ENCODE results near the gene IQCH.
"Not testable (repeated sequence)": the region's sequence is repeated elsewhere in the genome, so short reads cannot be mapped to it uniquely, and the experiment has no call there.

IQCH gene

DNA sequence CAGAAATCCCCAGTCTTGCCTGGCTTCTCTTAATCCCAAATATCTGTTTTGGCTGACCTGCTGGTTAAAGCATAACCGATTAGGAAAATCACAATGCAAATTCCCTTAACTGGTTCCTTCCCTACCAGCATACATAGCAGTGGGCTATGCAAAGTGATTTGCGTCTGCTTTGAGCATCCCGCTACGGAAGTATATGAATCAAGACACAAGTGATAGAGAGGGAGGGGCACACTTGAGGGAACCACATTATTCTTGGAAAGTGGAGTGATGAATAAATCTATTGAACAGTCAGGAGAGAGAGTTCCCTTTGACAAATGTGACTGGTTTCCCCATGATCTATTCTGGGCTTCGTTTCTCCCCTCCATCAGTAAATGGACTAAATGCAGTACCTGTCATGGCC is 146.8 kb downstream of the IQCH start:
- DNase-seq: no peak

DNA sequence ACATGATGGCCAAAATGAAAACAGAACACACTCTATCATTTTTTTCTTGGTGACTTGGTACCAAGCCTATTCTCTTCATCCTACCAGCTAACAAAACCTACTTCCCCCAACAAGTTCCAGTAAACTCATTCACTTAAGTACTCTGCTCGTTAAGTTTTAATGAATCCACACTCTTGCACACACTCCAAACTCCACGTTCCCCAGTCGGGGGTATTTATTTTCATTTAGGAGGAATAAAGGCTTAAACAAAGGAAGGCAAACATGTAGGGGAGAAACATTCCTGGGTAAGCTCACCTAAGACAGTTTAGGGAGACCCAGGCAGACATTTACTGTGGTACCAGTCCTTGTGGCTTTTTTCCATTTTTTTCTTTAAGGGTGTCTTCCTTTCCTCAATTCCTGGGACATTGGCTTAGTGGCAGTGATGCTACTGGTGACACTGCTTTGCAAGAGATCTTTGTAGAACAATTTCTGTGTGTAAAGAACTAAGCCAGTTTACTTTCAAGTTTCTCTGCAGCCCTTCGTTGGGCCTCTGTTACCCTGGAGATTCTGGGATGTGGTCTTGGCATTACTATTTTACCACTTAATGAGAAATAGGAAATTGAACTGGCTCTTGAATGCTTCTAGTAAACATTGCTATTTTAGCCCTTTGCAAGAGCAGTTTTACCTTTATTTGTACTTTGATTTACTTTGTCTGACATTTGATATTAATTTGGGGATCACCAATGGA is 149.0 kb downstream of the IQCH start:
- DNase-seq: no peak

DNA sequence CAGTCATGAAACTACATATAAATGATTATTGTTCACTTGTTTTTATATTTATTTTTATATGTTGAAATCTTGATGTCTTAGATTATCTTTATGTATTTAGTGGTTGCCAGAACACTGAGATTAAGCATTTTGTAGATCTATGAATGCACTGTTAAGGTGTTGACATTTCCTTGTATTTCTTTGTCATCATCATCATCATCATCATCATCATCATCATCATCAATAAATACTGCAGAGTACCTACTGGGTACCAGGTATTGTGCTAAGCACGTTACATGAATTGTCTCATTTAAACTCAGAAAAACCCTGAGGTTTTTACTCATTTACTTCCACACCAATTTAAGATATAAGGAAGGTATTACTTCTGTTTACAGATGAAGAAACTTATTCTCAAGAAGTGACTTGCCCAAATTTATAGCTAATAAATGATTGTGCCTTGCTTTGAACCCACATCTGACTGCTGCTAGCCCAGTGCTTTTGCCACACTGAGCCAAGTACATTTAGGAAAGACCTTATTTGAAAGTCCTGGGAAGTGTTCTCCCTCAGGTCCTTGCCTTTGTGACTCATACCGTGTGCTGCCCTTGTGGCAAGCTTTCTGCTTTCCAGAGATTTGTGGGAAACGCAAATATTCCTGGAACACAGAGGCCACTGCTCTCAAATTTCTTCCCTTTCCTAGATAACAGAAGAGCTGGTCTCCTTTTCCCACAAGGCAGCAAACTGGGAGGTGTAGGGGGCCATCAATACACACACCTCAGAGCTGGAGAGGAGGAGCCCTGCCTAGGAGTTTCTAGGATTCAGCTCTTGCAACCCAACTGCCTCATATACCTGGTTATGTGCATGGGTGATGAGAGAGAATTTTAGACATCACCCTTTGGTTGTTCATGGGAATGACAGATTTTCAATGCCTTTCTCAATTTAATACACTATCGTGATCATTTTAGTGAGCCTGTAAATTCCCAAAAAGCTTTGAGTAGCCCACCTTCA is 150.9 kb downstream of the IQCH start:
- DNase-seq: no peak

DNA sequence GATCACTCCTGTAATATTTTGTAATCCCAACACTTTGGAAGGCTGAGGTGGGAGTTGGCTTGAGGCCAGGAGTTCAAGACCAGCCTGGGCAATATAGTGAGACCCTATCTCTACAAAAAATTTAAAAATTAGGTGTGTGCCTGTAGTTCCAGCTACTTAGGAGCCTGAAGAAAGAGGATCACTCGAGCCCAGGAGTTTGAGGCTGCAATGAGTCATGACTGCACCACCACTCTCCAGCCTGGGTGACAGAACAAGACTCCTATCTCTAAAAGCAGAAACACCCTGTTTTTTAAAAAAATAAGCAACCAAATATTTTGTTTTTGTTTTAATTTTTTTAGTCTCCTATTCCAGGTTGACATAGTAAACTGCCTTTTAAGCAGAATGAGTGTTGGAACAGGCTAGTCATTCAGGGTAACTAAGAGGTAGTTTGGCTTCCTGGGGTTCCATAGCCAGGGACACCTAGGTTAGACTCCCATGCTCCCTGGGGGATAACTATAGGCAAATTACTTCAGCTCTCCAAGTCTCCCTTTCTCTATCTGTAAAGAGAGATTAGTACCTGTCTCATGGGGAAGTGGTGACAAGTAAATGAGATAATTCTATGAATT is 151.8 kb downstream of the IQCH start:
- no peak for DNase-seq

DNA sequence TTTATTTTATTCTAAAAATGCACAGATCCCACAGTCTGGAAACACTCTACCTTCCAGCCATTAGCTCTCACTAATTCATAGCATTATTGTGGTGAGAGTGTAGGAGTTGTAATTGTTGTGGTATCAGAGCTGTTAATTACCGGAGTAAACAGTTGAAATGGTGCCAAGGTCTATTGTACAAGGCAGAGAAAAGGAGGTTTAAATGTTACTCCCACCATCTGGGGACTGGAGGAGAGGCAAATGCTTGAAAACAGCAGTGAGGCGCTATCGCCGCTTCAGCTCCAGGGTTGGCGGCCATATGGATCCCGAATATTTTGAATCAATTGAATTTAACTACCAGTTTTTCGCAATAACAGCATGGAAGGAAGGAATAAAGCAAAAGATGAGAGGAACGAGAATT is 153.2 kb downstream of the IQCH start:
- no peak for DNase-seq

DNA sequence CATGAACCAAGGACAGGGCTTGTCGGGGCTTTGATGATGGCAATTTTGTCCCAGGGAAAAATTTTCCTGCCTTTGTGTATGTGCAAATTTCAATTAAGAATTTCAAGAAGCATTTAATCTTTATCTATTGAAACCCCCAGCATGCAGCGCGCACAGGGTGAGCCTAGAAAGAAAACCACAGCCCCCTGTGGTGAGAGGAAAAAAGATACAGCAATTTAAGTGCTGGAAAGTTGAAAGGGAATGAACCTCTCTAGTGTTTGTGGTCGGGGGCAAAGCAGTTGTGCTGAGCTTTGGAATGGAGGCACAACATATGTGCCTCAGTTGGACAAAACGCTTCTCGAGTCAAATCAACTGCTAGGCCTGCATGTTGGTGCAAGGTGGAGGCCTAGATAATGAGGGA is 154.6 kb downstream of the IQCH start:
- DNase-seq: no peak

DNA sequence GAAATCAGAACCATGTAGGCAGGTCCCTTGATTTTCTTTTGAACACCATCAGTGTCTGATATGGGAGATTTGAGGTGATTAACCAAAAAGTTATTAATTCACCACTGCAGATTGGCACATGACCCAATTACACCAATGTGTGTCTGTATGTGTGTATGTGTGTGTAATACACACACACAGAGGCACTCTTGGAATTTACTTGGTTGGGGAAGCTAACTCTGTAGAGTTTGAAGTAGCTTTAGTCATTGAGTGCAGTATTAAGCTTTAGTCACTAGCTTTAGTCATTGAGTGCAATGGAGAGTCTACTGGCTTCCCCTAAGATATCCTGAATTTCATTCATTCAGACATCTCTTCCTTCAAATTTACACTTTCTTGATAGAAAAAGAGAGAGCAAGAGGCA is 156.9 kb downstream of the IQCH start:
- no peak for DNase-seq

DNA sequence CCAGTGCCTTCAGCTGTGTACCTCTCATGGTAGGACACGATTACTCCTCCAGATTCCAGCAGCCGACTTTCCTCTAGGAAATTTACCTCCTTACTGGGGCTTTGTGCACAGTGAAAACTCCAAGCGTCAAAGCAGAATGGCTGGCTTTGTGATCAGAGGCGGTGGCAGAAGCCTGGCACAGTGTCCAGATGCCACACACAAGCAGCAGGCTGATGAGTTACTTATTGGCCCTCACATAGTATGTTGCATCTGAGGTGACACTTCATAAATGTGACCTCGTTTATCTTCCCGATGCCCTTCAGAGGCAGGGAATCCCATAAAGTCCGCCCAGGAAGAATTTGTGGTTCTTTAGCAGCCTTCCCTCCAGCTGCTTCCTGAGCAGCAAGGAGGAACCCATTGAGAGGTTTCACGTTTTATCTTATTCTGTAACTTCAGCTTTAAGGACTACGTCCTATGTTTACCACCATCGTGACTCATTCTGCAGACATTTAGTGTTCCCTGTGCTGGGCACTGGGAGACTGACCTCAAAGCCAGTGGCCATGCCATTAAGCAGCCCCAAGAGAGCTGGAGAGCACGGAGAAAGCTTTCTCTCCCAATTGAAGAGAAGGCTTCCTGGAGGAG is 159.3 kb downstream of the IQCH start:
- no peak for DNase-seq

DNA sequence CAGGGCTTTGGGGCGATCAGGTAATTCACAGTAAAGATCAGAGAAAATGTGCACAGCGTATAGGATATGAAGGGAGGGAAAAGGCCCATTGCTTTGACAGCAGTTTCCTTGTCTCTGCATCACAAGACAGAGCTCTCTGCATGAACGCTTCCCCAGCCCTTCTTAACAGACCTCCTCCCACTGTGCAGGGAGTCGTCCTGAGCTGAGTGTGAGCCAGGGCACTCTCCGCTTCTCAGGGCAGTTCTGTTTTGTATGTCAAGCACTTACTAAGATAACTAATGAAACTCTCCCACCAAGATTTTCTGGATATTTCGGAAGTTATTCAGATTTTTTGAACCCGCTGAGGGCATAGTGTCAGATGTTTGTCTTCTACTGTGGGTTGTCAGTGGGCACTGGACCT is 160.6 kb downstream of the IQCH start:
- DNase-seq: no peak

DNA sequence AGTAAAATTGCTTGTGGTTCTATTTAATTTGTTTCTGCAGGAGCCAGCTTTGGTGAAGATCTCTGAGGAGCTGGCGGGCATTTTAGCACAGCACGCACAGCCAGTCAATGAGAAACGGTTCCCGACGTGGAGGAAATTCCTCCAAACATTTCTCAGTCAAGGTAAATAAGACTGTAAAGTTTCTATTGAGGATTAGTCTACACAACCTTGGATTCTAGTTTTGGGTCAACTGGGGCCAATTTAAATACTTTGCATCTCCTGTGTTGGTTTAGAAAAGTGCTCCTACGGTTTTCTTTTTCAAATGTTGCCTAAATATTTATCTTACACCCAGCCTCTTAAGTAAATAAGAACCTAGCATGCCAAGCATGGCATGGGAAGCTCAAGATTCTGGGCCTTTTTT is 162.3 kb downstream of the IQCH start:
- no peak for DNase-seq

DNA sequence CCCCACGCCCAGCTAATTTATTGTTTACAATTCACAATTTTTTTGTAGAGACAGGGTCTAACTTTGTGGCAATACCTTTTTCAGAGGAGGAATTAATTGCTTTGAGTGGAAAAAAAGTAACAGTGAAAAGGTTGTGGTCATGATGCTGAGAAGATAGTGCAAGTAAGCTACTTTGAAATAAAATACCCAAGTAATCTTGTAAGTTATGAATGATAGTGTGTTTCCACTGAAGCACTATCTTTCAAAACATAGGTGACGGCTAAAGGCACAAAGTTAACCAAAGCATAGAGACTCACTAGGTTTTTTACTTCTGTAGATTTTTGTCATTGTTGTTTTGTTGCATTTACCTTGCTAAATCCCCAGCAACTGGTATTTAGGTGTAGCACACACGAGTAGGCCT is 165.1 kb downstream of the IQCH start:
- no peak for DNase-seq

DNA sequence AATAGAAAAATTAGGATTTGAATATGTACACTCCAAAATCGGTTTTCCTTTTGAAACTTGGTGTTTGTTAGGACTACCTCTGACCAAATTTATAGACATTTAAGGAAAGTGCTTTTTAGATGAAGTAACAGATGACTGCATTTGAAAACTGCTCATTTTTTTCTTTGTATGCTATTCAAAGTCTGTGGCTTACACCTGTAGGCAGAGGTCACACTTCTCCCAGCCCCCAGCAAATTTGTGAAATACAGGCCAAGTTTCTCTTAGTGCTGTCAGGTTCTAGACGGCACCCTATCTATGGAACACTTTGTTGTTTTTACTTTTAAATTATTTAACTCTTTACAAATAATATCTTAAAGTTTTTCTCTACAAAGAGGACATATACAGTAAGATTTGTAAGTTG is 165.6 kb downstream of the IQCH start:
- DNase-seq: no peak

DNA sequence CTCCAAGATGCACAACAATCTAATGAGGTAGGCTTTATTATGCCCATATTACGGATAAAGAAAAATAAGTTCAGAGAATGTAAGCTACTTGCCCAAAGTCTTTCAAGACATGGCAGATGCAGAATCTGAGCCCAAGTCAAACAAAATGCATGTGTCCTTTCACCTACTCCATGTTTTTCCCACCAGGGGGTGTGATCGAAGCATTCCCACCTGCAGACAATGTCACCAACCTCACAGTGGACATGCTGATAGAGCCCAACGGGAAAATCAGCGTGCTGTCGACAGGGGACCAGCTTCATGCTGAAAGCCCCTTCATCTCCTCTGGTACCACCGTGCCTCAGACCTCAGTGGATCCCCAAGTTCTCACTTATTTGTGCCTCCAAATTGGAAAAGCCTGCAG is 166.5 kb downstream of the IQCH start:
- DNase-seq: no peak

DNA sequence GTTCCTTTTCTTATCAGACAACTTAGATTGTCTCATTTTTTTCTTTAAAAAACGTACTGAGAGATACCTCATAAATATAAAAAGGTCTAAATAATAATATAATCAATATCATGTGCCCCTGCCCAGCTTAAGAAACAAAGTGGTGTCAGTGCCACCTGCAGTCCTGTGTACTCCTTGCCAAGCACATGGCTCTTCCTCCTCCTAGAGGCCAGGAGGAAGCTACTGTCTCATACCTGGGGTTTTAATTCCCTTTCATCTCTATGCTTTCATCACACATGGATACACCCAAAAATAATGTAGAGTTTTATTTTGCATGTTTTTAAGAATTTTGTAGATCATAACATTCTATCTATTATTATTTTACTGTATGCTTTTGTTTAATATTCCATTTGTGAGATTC is 167.7 kb downstream of the IQCH start:
- DNase-seq: no peak

DNA sequence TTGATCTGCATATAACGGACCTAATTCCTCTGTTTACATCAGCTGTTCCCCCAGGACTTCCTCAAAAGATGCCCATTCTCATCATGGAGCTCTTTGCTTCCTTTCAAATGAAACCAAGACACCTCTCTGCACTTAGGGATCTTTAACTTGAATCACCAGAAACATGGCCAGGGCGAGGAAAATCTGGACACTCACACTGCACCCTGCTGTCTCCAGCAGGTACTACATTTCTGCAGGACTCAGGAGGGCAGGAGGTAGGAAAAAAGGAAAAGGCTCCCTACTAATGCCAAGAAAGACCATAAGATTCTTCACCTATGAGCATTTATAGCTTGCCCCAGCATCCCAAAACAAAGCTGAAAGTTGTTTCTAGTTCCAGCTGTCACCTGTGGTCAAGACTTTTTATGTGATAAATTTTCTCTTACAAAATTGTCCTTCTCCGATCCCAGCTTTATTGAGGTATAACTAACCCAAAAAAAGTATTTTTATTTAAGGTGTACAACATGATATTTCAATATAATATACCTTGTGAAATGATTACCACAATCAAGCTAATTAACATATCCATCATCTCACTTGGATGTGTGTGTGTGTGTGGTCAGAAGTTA is 179.0 kb downstream of the IQCH start:
- no peak for DNase-seq

DNA sequence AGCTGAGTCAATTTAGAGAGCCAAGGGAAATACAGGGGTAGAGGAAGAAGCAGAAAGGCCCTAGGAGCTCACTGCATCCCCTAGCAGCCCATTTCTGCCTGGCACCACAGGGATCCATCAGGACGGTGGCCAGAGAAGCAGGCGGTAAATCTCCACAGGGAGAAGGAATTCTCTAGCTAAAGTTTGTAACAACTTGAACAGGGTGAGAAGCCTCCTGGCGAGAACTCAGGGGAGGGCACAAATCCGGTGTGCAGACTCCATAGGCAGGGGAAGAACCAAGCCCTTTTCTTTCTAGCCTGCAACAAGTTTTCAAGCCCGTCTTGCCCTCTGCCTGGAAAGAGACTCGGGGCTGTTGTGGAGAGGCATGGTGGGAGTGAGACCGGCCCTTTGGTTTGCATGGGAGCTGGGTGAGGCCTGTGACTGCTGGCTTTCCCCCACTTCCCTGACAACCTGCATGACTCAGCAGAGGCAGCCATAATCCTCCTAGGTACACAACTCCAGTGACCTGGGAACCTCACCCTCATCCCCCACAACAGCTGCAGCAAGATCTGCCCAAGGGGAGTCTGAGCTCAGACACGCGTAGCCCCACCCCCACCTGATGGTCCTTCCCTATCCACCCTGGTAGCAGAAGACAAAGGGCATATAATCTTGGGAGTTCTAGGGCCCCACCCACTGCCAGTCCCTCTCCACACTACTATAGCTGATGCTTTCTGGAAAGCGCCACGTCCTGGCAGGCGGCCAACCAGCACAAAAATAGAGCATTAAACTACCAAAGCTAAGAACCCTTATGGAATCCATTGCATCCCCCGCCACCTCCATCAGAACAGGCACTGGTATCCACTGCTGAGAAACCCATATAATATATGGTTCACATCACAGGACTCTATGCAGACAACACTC is 182.0 kb downstream of the IQCH start:
- not testable (repeated sequence) for DNase-seq

DNA sequence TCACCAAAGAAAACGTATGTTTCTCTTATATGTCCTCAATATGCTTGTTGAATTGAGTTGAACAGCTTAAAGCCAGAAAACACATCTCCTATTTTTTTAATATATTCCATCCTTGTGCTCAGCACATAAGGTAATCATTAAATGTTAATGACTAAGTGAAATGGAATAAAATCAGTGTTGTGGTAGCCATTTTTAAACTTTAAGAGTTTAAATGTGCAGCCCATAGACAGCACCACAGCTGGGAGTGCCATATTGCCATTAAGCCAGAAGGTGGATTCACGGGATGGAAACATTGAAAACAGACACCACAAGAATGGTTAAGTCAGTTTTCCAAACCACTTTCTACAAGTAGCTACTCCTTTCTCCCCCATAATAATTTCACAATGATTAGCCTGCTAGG is 189.5 kb downstream of the IQCH start:
- no peak for DNase-seq

DNA sequence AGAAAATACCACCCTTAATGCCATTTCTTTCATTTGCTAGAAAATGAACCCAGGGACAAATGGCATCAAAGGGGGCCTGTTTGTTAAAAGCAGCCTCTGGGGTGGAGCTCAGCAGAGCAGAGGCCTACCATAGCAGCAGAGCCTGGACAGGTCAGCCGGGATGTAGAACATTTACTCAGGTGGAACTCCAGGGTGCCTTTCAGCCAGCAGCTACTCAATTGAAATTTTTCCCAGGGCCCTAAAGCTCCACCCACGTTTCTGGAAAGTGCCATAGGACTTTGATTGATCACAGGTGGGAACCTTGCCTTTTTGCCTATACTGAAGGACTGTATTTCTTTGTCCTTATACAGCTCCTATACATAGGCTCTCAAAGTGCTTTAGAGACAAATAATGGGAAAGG is 191.9 kb downstream of the IQCH start:
- DNase-seq: no peak

DNA sequence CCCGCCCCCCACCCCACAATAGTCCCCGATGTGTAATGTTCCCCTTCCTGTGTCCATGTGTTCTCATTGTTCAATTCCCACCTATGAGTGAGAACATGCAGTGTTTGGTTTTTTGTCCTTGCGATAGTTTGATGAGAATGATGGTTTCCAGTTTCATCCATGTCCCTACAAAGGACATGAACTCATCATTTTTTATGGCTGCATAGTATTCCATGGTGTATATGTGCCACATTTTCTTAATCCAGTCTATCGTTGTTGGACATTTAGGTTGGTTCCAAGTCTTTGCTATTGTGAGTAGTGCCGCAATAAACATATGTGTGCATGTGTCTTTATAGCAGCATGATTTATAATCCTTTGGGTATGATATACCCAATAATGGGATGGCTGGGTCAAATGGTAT is 193.8 kb downstream of the IQCH start:
- not testable (repeated sequence) for DNase-seq

DNA sequence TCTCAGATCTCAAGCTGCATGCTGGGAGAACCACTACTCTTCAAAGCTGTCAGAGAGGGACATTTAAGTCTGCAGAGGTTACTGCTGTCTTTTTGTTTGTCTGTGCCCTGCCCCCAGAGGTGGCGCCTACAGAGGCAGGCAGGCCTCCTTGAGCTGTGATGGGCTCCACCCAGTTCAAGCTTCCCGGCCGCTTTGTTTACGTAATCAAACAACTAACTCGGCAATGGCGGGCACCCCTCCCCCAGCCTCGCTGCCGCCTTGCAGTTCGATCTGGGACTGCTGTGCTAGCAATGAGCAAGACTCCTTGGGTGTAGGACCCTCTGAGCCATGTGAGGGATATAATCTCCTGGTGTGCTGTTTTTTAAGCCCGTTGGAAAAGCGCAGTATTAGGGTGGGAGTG is 199.1 kb downstream of the IQCH start:
- DNase-seq: not testable (repeated sequence)

DNA sequence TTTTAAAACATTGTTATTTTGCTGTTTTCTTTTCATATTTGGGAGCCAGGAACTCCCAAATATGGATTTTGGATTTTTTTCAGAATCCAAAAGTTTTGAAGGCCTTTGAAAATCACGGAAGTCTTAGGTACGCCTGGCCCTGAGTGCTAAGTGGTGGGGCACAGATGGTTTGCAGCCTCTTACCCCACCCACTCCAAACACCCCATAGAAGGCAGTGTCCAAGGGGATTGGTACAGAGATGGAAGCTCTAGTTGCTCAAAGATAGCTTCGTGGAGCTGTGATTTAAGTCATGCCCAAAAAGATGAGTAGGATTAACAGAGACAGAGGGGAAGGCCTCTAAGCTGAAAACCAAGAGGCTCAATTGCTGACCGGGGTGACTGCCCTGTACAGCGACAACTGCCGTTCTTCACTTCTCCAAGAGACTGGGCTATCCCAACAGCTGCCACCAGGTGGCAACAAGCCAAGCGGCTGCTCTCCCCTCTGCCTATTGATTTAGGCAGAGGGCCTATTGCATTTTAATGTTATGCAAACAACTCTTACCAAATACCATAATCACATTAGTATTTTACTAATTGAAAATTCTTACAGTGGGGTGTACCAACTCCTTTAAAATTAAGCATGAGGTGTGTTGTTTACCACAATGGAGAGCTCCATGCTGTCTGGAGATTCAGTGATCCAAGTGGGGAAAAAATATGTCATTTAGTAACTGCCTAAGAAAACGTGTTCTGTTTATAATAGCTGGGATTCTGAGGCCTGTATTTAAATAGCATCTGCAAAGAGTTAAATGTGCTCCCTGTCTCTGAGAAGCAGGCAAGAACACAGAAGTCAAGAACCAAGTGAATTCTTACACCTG is 202.3 kb downstream of the IQCH start:
- DNase-seq: peak; percentile 93

Measured in activated effector memory CD4-positive, alpha-beta T cell treated with anti-CD3 and anti-CD28 coated beads, Interleukin-2, amount 50 U/mL, for 16 hours (primary cell).